HFFc6 (cell line): Measurements from ENCODE around the gene IRX2. TPM values are rescaled to one million over a fixed set of nuclear protein-coding genes. Genes with fewer than 3 reads are reported as not detected.

Source experiments
- DNase-seq: peaks from one replicate; pipeline ENCODE4 v3.0.0-alpha.2; 2018
- H3K27ac Mint-ChIP-seq: 2 replicates; pipeline ENCODE4 v1.8.0; 2020; ENCODE audit warnings: mild to moderate bottlenecking, mixed read lengths
- H3K27me3 Mint-ChIP-seq: 2 replicates; pipeline ENCODE4 v1.8.0; 2021; ENCODE audit warnings: mild to moderate bottlenecking, moderate library complexity, mixed read lengths; ENCODE audit not compliant: insufficient read depth
- H3K36me3 Mint-ChIP-seq: 2 replicates; pipeline ENCODE4 v1.8.0; 2021; ENCODE audit warnings: low read depth, mixed read lengths
- H3K4me1 Mint-ChIP-seq: 2 replicates; pipeline ENCODE4 v1.8.0; 2020; ENCODE audit warnings: low read depth, mixed read lengths
- H3K4me3 Mint-ChIP-seq: 2 replicates; pipeline ENCODE4 v1.8.0; 2020; ENCODE audit warnings: mild to moderate bottlenecking, moderate library complexity, mixed read lengths
- H3K9me3 Mint-ChIP-seq: 2 replicates; pipeline ENCODE4 v1.8.0; 2020; ENCODE audit warnings: mild to moderate bottlenecking, mixed read lengths
- total RNA-seq, 6 experiments: library from RNA; stranded (reverse); fragmentation: NEBNext Ultra II Directional; extraction: Animal tissue kit (Norgen Biotek cat#: 25700); gene quantifications; 2 replicates in 1 of 6; 3 replicates in 5 of 6; pipeline ENCODE4 v1.2.3, GENCODE V29; 2021
- TF ChIP-seq, protein P1 (sequence below): fragments of 200-600 bp; sonication (generic); IDR thresholded peaks from 2 replicates; pipeline ENCODE4 v1.5.0; 2021; ENCODE audit warnings: antibody characterized with exemption, mild to moderate bottlenecking

Gene IRX2
- total RNA-seq, 6 experiments from 2014 or later = 2.8 to 5.5 (median 3.5) TPM

DNA sequence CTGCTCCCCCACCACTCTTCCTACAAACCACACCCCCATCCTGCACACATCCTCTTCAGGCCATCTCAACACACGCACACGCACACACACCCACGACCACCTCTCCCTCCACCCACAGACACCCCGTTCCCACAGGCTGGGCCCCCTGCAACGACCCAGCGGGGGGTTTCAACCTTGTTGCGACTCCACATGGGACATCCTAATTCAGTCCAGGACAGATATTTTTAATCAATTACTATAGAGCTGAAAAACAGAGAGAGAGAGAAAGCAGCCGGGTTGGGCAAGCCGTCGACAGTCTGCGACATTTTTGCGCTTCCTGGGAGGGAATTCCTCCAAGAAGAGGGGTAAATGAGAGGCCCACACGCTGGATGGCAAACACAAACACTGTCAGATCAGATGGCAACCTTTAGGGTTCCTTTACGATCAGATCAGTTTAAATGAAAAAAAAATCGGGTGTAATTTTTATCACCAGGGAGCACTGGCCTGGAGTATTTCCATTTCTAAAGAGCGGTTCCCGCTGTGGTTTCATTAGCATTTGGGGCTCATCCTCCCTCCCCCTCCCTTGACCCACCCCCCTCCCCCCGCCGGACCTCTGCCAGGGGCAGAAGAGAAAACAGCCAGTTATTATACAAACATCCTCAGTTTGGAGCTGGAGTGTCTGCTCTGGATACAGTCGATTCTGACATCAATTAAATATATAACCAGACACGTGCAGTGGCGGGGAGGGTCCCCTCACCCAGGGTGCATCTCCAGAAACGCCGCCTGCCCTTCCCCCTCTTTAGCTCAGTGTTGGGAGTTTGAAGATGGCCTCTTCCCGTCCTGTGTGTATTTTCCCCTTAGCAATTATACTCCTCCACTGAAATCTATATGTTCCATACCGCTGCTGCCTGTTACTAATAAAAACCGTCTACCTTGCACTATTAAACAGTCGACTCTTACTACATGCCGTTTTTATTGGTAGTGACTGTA is 2.3 kb upstream of the IRX2 start:
- H3K27ac Mint-ChIP-seq = no peak overlapping the region; the same call in 1 of the 2 replicates
- H3K4me1 Mint-ChIP-seq = peaks cover 34% of the 10 kb centered on the region
- DNase-seq = no peak
- no peaks in the 10 kb centered on the region; the same call in 1 of the 2 replicates for H3K27me3 Mint-ChIP-seq
- H3K36me3 Mint-ChIP-seq = peaks cover 13% of the 10 kb centered on the region; the same call in 1 of the 2 replicates
- H3K9me3 Mint-ChIP-seq = no peaks in the 10 kb centered on the region; the same call in 1 of the 2 replicates
- H3K4me3 Mint-ChIP-seq = peak overlapping the region; percentile 37; the same call in 1 of the 2 replicates
- TF ChIP-seq, protein P1, sequence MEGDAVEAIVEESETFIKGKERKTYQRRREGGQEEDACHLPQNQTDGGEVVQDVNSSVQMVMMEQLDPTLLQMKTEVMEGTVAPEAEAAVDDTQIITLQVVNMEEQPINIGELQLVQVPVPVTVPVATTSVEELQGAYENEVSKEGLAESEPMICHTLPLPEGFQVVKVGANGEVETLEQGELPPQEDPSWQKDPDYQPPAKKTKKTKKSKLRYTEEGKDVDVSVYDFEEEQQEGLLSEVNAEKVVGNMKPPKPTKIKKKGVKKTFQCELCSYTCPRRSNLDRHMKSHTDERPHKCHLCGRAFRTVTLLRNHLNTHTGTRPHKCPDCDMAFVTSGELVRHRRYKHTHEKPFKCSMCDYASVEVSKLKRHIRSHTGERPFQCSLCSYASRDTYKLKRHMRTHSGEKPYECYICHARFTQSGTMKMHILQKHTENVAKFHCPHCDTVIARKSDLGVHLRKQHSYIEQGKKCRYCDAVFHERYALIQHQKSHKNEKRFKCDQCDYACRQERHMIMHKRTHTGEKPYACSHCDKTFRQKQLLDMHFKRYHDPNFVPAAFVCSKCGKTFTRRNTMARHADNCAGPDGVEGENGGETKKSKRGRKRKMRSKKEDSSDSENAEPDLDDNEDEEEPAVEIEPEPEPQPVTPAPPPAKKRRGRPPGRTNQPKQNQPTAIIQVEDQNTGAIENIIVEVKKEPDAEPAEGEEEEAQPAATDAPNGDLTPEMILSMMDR = no peak

DNA sequence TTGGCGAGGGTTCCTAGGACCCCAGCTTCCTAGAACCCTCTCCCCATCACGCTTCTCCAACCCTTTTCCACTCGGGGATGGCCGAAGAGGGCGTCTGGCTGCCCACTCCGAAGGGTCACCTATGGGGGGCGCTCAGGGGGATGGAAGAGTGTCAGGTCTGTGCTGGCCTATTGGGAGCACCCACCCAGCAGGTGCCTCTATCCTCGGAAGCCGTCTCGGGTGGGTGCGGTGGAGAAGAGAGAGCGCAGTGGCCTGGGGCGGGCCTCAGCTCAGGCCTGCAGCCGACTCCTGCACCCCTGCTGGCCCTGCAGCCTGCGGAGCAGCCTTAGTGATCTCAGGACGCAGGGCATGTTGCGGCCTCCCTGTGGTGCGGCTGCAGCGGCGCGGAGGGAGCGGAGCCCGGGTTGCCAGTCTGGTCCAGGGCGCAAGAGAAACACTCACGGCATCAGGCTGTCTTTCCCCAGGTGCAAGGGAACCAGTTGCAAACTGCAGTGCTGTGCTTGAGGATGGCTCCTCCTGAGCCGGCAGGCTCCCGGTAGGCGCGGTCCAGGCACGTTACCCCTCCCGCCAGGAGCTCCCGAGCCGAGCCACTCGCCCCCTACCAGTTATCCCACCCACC is 1.5 kb upstream of the IRX2 start:
- no peaks in the 10 kb centered on the region; the same call in 1 of the 2 replicates for H3K27me3 Mint-ChIP-seq
- H3K4me1 Mint-ChIP-seq = peaks cover 30% of the 10 kb centered on the region
- peaks cover 13% of the 10 kb centered on the region; the same call in 1 of the 2 replicates for H3K36me3 Mint-ChIP-seq
- peak overlapping the region; percentile 84 for H3K4me3 Mint-ChIP-seq
- H3K9me3 Mint-ChIP-seq = no peaks in the 10 kb centered on the region; the same call in 1 of the 2 replicates
- no peak for DNase-seq
- no peak overlapping the region for H3K27ac Mint-ChIP-seq
- TF ChIP-seq, protein P1 = peak; percentile 29; the same call in 1 of the 2 replicates

DNA sequence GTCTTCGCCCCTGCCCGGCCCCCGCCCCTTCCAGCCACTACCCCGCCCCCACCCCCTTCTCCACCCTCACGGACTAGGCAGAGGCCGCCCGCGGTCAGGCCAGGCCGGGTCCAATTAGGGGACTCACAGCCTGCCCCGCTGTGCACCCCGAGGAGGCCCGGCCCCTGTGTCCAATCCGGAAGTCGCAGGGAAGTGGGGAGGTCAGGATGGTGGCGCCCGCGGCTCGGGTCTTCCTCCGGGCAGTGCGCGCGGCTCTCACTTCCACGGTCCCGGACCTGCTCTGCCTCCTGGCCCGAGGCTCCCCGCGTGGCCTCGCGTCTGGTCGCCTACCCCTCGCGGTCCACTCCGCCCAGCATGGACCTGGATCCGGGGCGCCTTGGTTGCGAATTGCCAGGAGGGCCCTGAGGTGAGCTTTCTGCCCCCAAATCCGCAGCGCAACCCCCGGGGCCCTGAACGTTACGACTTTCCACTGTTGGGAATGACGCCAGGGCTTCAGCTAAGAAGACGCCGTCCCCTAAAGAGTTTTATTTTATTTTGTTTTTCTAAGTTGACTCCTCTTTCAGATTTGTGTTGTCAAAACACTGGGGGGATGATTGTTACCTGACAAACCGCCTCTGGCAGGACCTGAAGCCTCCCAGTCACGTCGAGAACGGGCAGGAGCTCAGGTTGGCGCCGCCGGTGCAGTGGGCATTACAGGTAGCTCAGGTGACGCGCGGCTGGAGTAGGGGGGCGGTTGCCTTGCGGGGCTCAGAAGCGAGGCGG is 763 bp upstream of the IRX2 start:
- H3K9me3 Mint-ChIP-seq = no peaks in the 10 kb centered on the region; the same call in 1 of the 2 replicates
- peaks cover 2% of the 10 kb centered on the region for H3K27me3 Mint-ChIP-seq
- H3K4me3 Mint-ChIP-seq = peak overlapping the region; percentile 84
- H3K36me3 Mint-ChIP-seq = peaks cover 13% of the 10 kb centered on the region; the same call in 1 of the 2 replicates
- peak; percentile 29 for DNase-seq
- TF ChIP-seq, protein P1 = no peak
- peaks cover 23% of the 10 kb centered on the region for H3K4me1 Mint-ChIP-seq
- H3K27ac Mint-ChIP-seq = peak overlapping the region; percentile 75

DNA sequence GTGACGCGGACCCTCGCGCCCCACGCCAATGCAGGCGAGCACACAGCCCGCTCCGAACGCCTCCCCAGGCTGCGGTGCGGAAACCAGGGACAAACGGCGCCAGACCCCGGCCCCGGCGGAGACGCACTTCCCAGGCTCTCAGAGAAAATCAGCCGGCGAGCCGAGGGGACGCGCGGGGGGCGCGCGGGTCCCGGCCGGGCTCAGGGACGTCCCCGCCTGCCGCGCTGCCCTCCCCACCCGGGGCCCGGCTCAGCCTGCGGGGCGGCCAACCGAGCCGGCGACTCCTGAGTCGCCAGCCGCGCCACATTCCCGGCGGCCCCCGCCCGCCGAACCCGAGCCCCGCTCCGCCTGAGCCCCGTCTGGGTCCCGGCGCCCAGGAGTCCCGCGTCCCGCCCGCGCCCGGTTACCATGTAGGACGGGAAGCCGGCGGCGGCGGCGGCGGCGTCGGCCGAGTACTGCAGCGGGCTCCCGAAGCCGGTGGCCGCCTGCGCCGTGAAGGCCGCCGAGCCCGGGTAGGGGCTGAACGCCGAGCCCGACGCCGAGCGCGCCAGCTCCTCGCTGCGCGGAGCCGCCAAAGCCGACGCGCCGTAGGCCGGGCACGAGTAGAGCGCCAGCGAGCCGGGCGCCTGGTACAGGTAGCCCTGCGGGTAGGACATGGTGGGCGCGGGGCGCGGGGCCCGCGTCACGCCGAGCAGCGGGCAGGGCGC is 566 bp downstream of the IRX2 start:
- Mint-ChIP-seq H3K27me3 (peaks cover 2% of the 10 kb centered on the region), H3K9me3 (no peaks in the 10 kb centered on the region), H3K36me3 (peaks cover 10% of the 10 kb centered on the region; the same call in 1 of the 2 replicates), H3K4me1 (peaks cover 23% of the 10 kb centered on the region), H3K27ac (no peak overlapping the region), H3K4me3 (peak overlapping the region; percentile 74)
- TF ChIP-seq, protein P1 = no peak
- peak; percentile 6 for DNase-seq
